Stimulated activated CD4-positive, alpha-beta T cell treated with anti-CD3 and anti-CD28 coated beads, Interleukin-4, amount 100 ng/mL, for 4 hours (primary cell): ENCODE measurements around the gene PLCL1.
"Not testable (repeated sequence)": the region's sequence is repeated elsewhere in the genome, so short reads cannot be mapped to it uniquely, and the experiment has no call there.

Experiments
- DNase-seq, 2 experiments: peaks; one replicate each; pipeline ENCODE4 v3.0.0-alpha.2; 2020

PLCL1 gene

DNA sequence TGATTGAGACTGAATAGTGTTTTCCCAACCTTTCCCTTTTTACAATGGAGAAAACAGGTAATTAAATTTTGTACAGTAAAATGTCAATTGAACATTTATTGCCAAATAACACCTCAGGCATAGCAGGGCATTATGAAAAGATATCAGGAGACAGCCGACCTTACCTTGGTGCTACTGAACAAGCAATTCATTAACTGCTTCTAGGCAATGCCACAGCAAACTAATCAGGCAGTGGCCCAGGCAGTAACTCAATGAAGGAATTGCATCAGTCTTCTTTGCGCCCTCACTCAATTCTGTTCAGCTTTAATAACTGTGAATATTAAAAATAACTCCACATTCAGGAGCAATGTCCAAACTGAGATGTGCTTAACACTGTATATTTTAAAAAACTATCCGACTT, 6.1 kb downstream of the PLCL1 start:
- DNase-seq, result no peak

DNA sequence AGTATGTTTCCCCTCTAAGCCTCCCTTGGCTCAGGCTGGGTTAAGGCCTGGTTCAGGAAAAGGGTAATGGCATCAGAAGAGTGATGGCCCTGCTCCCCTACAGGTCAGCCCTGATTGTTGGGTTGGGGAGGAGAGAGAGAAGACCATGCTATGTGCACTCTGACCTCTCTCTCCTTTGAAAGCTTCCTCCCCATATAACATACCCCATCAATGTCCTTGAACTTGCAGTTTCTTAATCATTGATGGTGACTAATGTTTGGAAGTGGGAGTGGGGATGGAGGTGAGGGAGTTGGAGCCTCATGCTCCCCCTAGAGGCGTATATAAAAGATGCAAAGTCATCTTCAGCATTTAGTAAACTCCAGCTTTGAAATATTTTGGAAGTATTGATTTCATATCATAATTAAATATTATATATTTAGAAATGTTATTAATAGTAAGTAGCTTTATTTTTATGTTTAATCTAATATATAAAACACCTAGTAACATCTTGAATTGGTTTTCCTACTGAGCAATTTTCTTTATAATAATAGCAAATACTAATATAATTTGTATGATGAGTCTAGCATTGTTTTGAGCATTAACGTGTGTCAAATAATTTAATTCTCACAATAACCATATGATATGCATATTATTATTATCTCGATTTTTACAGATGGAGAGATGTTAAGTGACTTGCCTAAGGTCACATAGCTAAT, 8.8 kb downstream of the PLCL1 start:
- DNase-seq, result no peak

DNA sequence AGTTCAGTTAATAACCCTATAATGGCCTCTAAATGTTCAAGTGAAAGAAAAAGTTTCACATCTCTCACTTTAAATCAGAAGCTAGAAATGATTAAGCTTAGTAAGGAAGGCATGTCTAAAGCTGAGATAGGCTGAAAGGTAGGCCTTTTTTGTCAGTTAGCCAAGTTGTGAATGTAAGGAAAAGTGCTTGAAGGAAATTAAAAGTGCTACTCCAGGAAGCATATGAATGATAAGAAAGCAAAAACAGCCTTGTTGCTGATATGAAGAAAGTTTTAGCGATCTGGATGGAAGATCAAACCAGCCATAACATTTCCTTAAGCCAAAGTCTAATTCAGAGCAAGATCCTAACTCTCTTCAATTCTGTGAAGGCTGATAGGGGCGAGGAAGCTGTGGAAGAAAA, 10.1 kb downstream of the PLCL1 start:
- DNase-seq, result no peak

DNA sequence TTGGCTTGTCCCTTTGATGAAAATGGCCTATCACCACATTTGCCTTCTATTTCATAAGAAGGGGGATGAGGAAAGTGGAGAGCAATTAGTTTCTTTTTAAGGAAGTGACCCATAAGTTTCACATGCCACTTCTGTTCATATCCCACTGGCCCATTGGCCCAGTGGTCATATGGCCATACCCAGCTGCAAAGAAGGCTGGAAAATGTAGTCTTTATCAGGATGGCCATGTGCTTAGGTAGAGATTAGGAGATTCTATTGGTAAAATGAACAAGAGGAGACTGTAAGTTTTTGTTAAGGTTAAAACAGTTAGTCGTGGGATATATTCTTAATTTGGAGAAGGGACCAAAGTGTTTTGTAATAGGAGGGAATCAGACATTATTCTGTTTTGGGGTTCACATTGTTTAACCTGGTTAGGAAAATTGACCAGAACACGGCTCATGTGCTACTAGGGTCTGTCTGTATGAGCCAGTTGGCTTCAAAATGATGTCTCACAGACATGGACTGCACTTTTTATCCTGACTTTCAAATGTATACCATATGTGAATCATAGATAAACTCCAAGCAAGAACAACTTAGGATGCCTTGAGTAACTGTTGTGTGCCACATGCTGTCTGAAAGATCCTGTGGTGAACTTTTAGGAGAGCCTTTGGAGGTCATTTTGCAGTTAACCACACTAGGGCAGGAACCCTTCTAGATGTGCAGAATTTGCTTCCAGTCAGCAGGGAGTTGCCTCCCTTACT, 17.3 kb downstream of the PLCL1 start:
- DNase-seq, result no peak

DNA sequence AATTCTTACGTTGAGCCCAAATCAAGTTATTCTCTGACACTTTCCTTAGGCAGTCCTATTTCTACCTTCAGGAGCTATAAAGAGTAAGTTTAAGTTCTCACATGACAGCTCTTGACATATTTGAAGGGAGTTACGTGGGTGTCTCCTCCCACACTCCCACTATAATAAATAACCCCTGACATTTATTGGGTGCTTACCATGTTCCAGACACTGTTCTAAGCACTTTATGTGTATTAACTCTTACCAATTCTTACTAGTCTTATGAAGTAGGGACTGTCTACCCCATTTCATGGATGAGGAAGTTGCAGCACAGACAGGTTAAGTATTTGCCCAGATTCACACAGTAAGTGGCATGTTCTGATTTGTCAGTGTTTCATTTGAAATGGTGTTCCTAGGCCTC, 17.9 kb downstream of the PLCL1 start:
- DNase-seq, result no peak

DNA sequence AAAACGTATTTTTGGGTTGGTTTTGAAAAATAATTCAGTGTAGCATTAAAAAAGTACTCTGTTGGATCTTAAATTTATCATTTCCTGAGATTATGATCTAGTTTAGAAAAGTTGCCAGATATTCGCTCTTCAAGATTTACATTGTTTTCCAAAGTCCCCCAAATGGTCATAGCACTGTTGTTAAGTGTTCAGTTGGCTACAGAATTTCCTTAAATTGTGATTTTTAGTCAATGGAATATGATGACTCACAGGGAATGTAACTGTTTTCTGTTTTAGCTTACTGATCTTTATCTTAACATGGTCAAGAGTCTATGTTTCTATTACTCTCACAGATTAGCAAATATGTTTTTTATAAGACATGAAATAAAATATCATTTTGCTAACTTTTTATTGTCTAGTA, 23.2 kb downstream of the PLCL1 start:
- DNase-seq, result no peak

DNA sequence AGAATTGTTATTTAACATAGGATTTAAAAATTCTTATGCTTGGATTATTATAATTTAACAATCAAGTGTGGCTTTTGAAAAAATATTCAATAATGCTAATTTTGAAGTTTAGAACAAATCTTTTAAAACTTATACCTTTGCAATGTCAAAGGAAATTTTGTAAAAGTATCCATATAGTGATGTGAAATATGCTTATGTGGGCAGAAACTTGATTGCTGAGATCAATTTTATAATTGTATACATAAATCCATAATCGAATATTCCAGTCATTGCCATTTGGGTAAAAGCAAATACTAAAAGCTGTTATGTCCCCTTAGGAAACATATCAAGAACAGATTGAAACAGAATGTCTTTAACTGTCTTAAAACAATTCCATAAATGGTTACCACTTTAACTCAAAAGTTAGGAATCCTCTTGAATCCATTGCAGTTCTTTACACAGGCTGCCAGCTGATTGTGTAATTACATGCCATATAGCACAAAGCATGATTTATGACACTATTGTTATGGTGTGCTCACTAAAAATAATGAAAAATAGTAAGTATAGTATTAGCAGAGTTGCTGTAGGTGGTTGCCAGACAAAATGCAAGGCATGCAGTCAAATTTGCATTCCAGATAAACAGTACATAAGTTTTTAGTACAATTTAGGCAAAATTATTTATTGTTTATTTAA, 24.2 kb downstream of the PLCL1 start:
- no peak for DNase-seq

DNA sequence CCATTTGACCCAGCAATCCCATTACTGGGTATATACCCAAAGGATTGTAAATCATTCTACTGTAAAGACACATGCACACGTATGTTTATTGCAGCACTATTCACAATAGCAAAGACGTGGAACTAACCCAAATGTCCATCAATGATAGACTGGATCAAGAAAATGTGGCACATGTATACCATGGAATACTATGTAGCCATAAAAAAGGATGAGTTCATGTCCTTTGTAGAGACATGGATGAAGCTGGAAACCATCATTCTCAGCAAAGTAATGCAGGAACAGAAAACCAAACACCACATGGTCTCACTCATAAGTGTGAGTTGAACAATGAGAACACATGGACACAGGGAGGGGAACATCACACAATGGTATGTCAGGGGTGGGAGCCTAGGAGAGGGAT, 30.4 kb downstream of the PLCL1 start:
- DNase-seq, result not testable (repeated sequence)

DNA sequence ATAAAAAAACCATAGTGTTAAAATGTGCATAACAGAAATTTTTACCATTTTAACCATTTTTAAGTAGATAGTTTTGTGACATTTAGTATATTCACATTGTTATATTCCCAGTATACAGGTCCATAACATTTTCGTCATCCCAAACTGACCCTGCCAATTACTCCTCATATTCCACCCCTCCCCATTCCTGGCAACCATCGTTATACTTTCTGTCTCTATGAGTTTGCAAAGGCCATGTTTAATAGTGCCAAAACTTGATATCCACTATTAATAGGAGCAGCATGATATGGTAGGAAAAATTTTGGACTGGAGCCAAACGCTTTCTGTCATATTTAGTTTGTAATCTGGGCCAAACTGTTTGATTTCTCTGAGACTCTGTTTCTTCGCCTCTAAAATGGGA, 30.9 kb downstream of the PLCL1 start:
- no peak for DNase-seq

DNA sequence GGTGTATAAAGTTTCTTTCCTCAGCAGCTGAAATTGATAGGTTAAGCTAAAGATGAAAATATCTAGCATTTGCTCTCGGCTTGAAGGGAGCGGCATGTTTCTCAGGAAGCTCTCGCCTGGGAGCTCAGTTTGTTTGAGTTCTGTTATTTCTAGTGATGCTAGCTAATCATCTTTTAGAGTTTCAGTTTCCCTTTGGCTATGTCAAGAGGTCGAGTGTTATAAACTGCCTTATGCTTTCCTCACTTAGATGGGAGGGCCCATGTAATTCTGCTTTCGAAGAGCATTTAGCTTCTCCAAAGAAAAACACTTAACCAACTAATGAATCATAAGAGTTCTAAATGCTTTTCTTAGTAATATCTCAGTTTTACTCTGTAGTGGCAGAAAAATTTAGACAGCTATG, 33.6 kb downstream of the PLCL1 start:
- DNase-seq, result peak in 1 of 2 experiments; percentile 6

DNA sequence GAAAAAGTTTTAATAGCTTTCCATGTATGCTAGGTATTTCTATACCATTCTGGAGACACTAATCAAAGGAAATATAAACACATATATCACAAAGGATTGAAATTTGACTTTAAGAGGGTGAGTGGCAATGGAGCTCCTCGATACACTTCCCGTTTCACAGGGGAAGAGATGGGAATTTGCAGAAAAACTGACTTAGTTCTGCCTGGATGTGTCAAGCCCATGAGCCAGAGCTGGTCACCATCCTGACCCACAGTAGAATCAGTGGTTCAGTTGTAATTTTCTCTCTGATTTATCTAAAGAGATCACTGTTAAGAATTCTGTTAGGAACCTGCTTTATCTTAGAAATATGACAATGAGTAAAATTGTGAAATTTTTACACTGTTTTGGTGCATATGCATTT, 34.2 kb downstream of the PLCL1 start:
- no peak for DNase-seq

DNA sequence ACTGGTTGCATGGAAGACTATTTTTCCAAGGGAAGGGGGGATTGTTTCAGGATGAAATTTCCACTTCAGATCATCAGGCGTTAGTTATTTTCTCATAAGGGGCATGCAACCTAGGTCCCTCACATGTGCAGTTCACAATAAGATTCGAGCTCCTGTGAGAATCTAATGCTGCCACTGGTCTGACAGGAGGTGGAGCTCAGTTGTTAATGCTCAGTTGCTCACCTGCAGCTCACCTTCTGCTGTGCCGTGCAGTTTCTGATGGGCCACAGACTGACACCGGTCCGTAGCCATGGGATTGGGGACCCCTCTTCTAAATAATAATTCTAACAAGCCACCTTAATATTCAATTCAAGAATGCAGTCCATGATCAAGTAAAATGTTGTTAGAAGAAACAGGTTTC, 34.9 kb downstream of the PLCL1 start:
- no peak for DNase-seq

DNA sequence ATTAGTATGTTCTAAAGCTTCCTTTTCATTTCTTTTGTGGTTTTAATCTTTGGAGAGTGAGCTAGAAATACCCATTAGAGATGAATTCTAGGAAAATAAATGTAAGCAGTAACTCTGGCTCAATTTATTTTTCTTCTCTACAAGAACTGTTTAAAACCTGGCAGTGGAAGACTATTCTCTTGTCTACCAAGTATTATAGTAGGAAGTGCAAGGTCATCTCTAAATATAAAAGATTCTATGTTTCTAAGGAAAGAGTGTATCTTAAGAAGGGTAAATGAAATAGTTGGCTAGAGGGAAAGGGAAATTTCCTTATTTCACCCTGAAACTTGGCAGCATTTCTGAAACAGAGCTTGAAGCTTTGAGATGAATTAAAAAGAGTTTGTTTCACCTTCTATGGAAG, 35.5 kb downstream of the PLCL1 start:
- DNase-seq, result no peak

DNA sequence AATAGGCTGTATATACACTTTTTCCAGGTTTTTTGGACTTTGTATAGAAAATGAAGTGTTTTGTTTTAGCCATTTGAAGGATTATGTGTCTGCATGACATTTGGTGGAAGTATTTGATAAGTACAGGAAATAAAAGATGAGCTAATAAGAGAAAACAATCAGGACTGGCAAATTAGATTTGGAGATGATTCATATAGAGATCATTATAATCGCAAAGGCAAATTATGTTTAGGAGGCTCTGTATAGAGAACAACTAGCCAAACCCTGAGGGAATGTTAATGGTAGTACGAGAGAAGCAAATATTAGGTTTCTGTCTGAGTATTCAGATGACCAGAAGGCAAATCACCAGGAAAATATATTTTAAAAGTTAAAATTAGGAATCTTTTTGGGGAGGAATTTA, 41.7 kb downstream of the PLCL1 start:
- no peak for DNase-seq

DNA sequence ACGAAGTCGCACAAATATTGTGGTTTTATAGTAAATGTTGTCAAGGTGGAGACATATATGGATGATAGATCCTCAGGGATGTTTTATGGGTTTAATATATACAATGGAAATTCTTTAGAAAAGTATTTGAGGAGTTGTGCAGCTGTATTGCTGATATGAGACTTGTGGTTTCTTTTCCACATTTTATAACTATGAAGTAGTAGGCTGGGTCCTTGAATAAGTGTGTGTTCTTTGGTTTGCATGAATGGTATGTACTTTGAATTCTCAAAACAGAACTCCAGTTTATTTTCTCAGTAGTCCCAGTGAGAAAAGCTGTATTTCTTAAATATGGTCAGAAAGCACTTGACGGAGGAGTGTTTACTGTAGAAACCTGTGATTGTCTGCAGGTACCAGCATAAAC, 42.4 kb downstream of the PLCL1 start:
- DNase-seq, result no peak

DNA sequence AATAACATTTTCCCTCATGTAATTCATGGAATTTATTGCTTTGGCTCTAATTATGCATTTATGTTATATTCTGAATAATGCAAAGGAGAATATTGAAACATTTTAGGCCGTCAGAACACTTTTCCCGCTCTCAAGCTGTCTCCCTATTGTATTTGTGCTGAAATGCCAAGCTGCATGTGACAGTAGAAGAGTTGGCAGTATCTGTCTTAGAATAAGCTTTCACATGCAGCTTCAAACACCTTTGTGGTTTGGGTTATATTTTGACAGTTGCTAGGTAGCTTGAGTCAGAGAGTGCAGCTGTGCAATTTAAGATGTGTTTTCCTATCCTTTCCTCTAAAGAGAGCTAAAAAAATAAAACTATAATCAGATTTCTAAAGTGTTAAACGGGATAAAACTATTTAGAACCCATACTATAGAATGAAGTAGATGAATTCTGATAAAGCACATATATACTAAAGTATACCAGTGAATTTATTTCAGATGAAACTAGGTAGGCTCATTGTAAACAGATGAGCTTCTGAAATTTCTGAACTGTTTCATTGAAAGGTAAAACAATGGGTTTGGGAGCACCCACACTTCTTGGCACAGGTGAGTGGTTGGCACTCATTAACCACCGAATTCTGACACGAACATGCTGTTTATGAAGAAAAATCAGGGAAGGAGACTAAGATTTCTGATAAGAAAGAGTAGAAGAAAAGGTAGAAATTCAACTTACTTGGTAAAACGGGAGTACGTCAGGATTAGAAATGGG, 43.4 kb downstream of the PLCL1 start:
- DNase-seq, result no peak

DNA sequence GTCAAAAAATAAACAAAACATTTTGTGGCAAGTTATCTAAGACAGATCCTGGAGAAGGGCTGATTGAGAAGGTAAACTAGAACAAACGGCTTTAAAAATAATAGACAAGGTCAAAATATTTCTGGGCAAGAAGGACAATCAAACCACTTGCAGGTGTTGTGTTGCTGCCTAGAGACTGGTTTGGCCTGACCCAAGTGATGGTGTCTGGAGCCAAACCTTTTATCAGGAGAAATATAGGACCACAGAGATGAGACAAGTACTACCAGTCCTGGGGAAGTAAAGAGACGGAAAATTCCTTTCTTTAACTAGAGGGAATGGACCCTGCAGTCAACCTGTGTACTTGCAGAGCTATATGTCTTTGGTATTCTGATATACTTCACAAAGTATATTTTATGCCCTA, 44.2 kb downstream of the PLCL1 start:
- no peak for DNase-seq

DNA sequence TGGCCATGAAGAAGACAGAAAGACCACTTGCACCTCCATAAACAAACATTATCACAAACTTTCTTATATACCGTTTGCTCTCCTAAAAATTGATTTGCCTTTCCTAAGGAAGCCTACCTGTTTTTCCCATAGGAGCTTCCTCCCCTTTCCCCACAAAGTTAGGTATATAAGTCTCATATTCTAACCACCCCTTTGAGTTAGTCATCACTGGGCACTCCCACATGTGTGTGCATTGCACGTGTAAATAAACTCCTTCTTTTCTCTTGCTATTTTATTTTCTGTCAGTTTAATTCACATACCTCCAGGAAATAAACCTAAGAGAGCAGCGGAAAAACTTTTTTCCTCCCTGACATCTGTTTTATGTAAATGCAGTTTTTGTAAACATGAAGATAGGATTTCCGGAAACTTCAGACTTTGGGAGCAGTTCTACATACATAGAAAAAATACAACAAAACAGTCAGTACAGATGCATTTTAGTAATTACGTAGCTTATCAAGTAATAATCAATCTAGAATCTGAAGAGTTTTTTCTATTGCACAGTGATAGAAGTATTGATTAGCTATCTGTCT, 46.6 kb downstream of the PLCL1 start:
- no peak for DNase-seq

DNA sequence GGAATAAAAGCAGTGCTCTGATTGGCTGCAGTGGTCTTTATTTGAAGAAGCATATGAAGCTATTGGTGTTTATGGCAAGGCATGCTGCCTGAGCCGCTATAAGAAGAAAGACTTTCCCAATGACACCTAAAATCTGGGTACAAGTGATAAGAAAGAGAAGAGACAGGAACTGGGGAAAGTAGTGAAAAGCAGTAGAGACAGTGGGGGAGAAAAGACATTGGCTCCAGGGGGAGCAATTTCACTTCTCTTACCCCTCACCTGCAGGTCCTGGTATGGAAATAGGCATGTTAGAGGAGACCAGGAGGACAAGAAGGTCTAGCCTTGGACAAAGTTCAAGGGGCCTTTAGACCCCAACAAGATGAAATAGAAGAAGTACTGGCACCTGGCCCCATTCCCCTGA, 47.1 kb downstream of the PLCL1 start:
- no peak for DNase-seq

DNA sequence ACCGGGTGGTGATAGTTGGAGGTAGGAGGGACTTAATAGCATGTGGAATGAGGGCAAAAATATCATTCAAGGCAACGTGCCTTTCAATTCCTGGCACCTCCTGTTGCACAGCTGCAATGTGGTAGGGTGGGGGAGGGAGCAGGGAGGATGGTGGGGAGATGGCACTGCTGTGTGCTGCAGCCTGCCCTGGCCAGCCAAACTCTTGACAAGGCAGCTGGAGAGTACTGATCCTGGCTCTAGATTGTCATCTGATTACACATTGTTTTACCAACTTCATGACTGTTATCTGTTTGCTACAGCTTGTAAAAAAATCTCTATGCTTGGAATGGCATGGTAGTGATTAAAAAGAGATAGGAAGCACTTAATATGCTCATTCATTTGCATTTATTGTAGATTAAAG, 47.7 kb downstream of the PLCL1 start:
- no peak for DNase-seq

DNA sequence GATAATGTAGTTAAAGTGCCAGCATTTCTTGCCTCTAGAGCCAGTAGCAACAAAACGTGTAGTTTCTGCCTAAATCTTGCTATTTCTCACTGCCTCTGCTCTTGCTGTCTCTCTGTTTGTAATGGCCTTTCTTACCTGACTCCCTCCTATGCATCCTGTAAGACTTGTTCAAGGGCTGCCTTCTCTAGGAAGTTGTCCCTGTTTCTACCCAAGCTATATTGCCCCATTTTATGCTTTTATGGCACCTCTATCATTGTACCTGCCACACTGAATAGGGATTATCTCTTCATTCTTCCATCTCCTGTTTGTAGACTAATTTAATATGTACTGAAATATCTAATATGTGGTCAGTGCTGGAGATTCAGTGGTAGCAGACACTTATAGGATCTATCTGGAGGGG, 49.2 kb downstream of the PLCL1 start:
- no peak for DNase-seq

DNA sequence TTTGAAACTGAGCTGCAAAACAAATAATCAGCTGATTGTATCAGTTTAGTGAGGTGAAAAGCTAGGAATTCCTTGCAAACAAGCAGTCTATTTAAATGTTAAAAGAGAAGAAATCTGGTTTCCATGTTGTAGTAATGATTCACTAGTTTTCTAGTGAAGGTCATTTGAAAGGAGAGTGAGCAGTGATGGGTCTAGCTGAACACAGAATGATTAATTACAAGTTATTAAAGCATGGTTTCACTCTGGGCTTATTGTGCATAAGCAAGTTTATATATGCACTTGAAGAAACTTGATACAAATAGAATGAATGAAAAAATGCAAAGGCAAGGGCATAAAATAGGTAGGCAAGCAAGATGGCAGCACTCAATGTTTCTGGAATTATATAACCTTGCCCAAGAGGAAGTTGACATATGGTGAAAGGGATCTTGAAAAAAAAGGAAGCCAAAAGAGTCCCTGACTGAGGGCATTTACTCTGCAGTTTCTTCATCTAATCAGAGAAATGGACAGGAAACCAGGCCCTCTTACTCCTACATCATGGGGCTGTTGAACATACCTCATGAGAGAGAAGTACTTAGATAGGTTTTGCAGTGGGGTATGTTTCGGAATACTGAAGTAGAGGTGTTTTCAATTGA, 53.2 kb downstream of the PLCL1 start:
- no peak for DNase-seq
